WERI-Rb-1 (cell line): ENCODE data around the gene PPP2R3A.
A peak's percentile ranks its signal among the peaks of the same experiment; 100 is the strongest.

ENCODE experiments used
- DNase-seq: peaks from one replicate; pipeline ENCODE4 v3.0.0-alpha.2; 2020
- H3K27ac ChIP-seq: fragments of 250-450 bp; sonication (Bioruptor Pico); 2 replicates; pipeline ENCODE4 v1.5.1; 2020; ENCODE audit warnings: mild to moderate bottlenecking, moderate library complexity
- H3K27me3 ChIP-seq: fragments of 250-450 bp; sonication (Bioruptor Pico); 2 replicates; pipeline ENCODE4 v1.5.1; 2021; ENCODE audit warnings: mild to moderate bottlenecking, low read depth, moderate library complexity; ENCODE audit not compliant: insufficient read depth, severe bottlenecking
- H3K36me3 ChIP-seq: fragments of 250-450 bp; sonication (Bioruptor Pico); 2 replicates; pipeline ENCODE4 v1.5.1; 2020; ENCODE audit warnings: mild to moderate bottlenecking, moderate library complexity
- H3K4me3 ChIP-seq: 2 replicates; pipeline ENCODE4 v1.5.1; 2011; ENCODE audit warnings: low read depth, mild to moderate bottlenecking, control low read depth, low read length
- H3K9me3 ChIP-seq: fragments of 250-450 bp; sonication (Bioruptor Pico); 2 replicates; pipeline ENCODE4 v1.5.1; 2021; ENCODE audit warnings: mild to moderate bottlenecking, moderate library complexity; ENCODE audit not compliant: severe bottlenecking
- TF ChIP-seq, protein P1 (sequence below): IDR thresholded peaks from 2 replicates; pipeline ENCODE4 v1.5.1; 2011; ENCODE audit warnings: low read depth, mild to moderate bottlenecking, control low read depth, inconsistent platforms, low read length

The PPP2R3A gene

DNA sequence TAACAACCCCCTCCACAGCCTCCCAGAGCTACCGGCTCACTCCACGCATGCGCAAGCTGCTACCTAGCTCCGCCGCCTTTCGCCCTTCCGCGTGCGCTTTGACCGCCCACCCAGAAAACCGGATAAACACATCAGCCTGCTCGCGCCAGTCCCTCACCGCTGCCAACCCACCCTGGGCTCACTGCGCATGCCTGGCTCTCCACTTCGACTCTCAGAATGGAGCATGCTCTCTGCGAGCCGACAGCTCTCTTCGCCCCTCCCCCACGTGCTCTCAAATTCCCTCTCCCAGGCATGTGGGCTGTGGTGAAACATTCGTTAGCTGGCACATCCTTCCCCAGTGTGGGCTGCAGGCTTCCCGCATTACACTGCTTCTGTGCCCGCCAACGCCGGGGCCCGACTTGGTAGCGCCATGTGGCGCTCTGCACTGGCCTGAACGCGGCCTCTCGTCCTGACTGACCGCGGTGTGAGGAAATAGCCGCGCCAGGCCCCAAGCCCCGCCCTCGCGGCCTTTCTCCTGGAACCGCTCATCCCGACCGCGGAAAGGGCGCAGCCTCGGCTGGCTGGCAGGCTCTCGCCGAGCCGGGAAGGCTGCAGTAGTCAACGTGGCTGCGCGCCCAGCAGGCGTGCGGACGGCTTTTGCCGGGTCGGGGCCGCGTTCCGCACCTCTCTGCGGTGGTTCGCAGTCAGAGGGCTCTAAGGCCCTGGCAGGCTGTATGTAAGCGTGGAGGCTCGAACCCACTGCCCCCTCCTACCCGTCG lies 231.1 kb downstream of the PPP2R3A start:
- Histone ChIP-seq H3K36me3 (peaks cover 27% of the 10 kb centered on the region), H3K27ac (peak overlapping the region; percentile 100), H3K27me3 (no peaks in the 10 kb centered on the region), H3K9me3 (no peaks in the 10 kb centered on the region), H3K4me3 (peak overlapping the region; percentile 75)
- TF ChIP-seq, protein P1, sequence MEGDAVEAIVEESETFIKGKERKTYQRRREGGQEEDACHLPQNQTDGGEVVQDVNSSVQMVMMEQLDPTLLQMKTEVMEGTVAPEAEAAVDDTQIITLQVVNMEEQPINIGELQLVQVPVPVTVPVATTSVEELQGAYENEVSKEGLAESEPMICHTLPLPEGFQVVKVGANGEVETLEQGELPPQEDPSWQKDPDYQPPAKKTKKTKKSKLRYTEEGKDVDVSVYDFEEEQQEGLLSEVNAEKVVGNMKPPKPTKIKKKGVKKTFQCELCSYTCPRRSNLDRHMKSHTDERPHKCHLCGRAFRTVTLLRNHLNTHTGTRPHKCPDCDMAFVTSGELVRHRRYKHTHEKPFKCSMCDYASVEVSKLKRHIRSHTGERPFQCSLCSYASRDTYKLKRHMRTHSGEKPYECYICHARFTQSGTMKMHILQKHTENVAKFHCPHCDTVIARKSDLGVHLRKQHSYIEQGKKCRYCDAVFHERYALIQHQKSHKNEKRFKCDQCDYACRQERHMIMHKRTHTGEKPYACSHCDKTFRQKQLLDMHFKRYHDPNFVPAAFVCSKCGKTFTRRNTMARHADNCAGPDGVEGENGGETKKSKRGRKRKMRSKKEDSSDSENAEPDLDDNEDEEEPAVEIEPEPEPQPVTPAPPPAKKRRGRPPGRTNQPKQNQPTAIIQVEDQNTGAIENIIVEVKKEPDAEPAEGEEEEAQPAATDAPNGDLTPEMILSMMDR, result no peak
- peak; percentile 100 for DNase-seq

DNA sequence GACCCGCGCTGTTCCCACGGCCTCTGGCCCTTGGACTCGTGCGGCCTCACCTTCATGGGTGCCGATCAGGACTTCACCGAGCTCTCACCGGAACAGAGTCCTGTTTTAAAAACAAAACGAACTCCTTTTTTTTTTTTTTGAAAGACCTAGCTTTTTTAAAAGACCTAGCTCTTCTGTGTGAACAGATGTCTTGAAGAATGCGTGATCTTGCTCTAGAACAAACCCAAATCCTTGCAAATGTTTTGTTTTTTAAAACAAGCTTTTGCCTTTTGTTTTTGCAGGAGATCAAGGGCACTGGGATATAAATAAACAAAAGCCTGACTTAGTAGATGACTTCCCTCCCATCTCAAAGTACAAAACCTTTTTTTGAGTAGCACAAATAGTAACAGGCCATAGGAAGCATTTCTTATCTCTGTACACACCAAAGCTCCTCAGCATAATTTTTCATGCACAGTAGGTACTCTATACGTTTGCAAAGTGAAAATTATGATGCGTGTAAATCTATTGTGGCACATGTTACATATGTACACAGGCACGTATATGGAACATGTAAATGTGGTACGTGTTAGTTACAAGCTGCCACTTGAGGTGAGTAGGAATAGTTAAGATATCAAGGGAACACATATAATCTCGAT lies 231.7 kb downstream of the PPP2R3A start:
- Histone ChIP-seq H3K9me3 (no peaks in the 10 kb centered on the region), H3K27me3 (no peaks in the 10 kb centered on the region), H3K36me3 (peaks cover 20% of the 10 kb centered on the region), H3K4me3 (peak overlapping the region; percentile 75), H3K27ac (peak overlapping the region; percentile 100)
- DNase-seq, result no peak
- TF ChIP-seq, protein P1, result no peak
